ENCODE measurements around the gene ASAH2B.

Gene ASAH2B

DNA sequence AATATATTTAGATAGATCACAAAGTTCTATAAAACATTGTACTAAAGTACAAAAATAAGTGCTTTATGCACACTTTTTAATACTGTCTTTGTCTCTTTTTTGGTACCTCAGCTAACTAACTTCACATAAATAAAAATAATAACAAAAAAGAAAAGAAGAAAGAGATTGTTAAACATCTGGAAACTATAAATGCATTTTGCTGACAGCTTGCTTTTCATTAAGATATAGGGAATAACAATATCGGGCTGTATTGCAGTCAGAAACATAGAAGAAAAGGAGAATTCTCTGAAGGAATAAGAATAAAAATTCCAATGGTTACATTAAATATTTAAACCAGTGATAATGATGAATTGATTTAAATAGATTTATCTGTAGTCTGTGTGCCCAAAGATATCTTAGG, 59.9 kb downstream of the ASAH2B start:
- no peak for DNase-seq

GRCh38 chr10:50805981-50806622, 66.4 kb downstream of the ASAH2B start:
- DNase-seq, result no peak

DNA sequence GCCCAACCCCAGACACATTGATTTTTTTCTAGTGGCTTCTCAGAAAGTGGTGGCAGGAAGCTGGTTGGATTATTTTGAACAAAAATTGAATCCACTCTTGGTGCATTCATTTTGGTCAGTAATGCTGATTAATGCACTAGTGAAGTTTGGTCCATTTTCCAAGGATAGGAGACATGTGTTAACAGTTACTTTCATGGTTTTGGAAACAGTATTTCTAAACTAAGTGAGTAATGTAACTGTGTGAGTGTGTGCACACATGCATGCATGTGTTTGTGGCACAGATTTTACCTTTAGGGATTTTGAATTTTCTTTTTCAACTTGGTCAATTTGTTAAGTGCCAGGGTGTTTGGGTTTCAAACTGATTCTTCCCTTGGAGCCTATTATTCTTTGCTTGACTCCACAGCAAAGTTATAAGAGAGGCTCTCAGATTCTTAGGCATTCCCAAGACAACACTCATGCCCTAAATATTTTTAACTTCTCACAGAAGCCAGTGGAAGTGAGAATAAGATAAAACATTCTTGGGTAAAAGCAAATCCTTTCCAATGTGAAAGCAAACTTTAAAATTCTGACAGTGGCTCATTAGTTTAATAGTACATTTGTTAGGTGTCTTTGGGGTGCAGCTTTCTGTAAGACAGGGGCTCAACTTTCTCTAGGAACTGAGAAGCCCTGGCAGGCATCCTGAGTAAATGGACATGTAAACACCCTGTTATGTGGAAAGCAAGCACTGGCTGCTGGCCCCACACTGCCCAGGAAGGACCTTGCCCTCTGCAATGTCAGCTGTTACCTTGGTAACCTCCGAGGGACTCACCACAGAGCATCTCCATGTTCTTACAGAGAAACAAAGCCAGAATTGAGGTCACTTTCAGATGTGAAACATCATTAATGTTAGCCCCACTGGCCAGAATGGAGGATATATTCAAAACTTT, 68.4 kb downstream of the ASAH2B start:
- peak in 2 of 14 donors; percentile 4 to 18 for DNase-seq

Measured in C1 segment of cervical spinal cord (tissue), 14 donors.